Measurements from ENCODE around the gene PLEKHG4B. TPM values are rescaled to one million over a fixed set of nuclear protein-coding genes. Genes with fewer than 3 reads are reported as not detected.
A peak's percentile ranks its signal among the peaks of the same experiment; 100 is the strongest.
"Not testable (repeated sequence)": the region's sequence is repeated elsewhere in the genome, so short reads cannot be mapped to it uniquely, and the experiment has no call there.

Gene PLEKHG4B
- total RNA-seq, result not detected
- polyA plus RNA-seq, result under 1 TPM in 1 of 3 donors, not detected in 2; 0.01 TPM
- long read RNA-seq, donor 1, result 0 reads
- long read RNA-seq, donor 2, result 0 reads

GRCh38 chr5:91556-92263 is at the start of gene PLEKHG4B:
Gene PLEKHG4B, plus strand, starts transcription at chr5:92168. Its CDS starts 64 bp downstream, at chr5:92232.
- 7 to 13% (median 8%) methylated on average over 44 to 57 of the region's 57 CpGs for WGBS, 3 donors
- no peak for ATAC-seq

GRCh38 chr5:42250-42649 is 49.7 kb upstream of the PLEKHG4B start:
- ATAC-seq, result peak in 1 of 4 donors; percentile 50
- intact Hi-C loops (cut with DNase I), result no loop called here
- Histone ChIP-seq H3K27me3 (ENCODE audit: insufficient read depth in 3 of 3, low read length in 2 of 3) (peaks cover 3 to 27% (median 13%) of the 10 kb centered on the region in 3 donors), H3K4me3 (no peak overlapping the region), H3K9me3 (no peaks in the 10 kb centered on the region), H3K4me1 (no peaks in the 10 kb centered on the region), H3K36me3 (ENCODE audit: insufficient read depth in 1 of 2, low read depth in 1 of 2) (no peaks in the 10 kb centered on the region), H3K27ac (no peak overlapping the region)
- TF ChIP-seq, protein P1, sequence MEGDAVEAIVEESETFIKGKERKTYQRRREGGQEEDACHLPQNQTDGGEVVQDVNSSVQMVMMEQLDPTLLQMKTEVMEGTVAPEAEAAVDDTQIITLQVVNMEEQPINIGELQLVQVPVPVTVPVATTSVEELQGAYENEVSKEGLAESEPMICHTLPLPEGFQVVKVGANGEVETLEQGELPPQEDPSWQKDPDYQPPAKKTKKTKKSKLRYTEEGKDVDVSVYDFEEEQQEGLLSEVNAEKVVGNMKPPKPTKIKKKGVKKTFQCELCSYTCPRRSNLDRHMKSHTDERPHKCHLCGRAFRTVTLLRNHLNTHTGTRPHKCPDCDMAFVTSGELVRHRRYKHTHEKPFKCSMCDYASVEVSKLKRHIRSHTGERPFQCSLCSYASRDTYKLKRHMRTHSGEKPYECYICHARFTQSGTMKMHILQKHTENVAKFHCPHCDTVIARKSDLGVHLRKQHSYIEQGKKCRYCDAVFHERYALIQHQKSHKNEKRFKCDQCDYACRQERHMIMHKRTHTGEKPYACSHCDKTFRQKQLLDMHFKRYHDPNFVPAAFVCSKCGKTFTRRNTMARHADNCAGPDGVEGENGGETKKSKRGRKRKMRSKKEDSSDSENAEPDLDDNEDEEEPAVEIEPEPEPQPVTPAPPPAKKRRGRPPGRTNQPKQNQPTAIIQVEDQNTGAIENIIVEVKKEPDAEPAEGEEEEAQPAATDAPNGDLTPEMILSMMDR (IDR thresholded peaks at IDR 0.05), result peak; percentile 35
- DNase-seq, result no peak
- WGBS, 3 donors, result 23 to 25% (median 23%) methylated on average over 6 of the region's 6 CpGs

More at GRCh38 chr5:91556-92263, at the start of gene PLEKHG4B:
- intact Hi-C loops (cut with DNase I), result no loop called here
- TF ChIP-seq, protein P1 (IDR thresholded peaks at IDR 0.05), result no peak
- Histone ChIP-seq H3K27me3 (ENCODE audit: insufficient read depth in 3 of 3, low read length in 2 of 3) (peaks cover 0 to 67% (median 33%) of the 10 kb centered on the region in 3 donors), H3K27ac (no peak within 1 kb of the TSS), H3K9me3 (no peaks in the 10 kb centered on the region), H3K4me3 (peak within 1 kb of the TSS; percentile 53), H3K4me1 (no peaks in the 10 kb centered on the region), H3K36me3 (ENCODE audit: insufficient read depth in 1 of 2, low read depth in 1 of 2) (no peaks in the 10 kb centered on the region)
- no peak for DNase-seq

DNA sequence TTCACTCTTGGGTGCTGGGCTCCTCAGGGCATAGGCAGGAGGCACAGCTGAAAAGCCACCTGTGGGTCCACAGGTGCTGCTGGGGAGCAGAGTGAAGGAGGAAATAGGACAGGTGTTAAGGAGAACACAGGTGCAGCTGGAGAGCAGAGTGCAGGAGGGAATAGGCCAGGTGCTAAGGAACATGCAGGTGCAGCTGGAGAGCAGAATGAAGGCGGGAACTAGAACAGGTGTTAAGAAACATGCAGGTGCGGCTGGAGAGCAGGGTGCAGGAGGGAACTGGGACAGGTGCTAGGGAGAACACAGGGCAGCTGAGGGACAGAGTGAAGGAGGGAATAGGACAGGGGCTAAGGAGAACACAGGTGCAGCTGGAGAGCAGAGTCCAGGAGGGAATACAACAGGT is 43.8 kb upstream of the PLEKHG4B start:
- no peaks in the 10 kb centered on the region for H3K4me1 ChIP-seq
- H3K36me3 ChIP-seq (ENCODE audit: insufficient read depth in 1 of 2, low read depth in 1 of 2), result no peaks in the 10 kb centered on the region
- intact Hi-C loops (cut with DNase I), result no loop called here
- no peak overlapping the region for H3K27ac ChIP-seq
- ATAC-seq, result no peak
- DNase-seq, result no peak
- H3K4me3 ChIP-seq, result no peak overlapping the region
- H3K27me3 ChIP-seq (ENCODE audit: insufficient read depth in 3 of 3, low read length in 2 of 3), result peaks cover 12 to 46% (median 13%) of the 10 kb centered on the region in 3 donors
- no peaks in the 10 kb centered on the region for H3K9me3 ChIP-seq
- WGBS, 3 donors, result 60 to 85% (median 70%) methylated on average over 2 of the region's 2 CpGs
- TF ChIP-seq, protein P1 (IDR thresholded peaks at IDR 0.05), result no peak

- H3K4me1 ChIP-seq; intact Hi-C loops (cut with DNase I); H3K9me3 ChIP-seq; H3K36me3 ChIP-seq (ENCODE audit: insufficient read depth in 1 of 2, low read depth in 1 of 2); ATAC-seq; H3K27ac ChIP-seq; H3K4me3 ChIP-seq; DNase-seq: not testable (repeated sequence)
- peaks cover 13 to 60% (median 18%) of the 10 kb centered on the region in 3 donors for H3K27me3 ChIP-seq (ENCODE audit: insufficient read depth in 3 of 3, low read length in 2 of 3)
- WGBS, 3 donors, result 85 to 94% (median 91%) methylated on average over 5 of the region's 5 CpGs
These were observed 42.4 kb upstream of the PLEKHG4B start for GRCh38 chr5:49530-49929.

DNA sequence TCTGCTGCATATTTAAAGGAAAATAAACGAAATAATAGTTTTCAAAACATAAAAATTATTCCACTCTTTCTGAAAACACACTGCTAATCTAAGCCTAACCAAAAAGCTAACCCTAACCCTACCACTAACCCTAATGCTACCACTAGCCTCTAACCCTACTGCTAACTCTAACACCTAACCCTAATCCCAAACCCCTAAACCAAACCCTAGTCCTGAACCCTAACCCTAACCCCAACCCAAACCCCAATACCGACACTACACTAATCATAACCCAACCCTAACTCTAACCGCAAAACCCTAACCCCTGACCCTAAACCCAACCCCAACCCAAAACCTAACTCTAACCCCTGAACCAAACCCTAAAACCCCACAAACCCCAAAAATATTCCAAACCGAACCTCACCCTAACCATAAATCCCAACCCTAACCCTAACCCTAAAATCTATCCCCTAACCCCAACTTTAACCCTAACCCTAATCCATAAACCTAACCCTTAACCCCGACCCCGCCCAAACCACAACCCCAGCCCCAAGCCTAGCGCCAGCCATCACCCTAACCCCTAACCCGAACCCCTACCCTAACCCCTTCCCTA is 41.9 kb upstream of the PLEKHG4B start:
- Histone ChIP-seq H3K9me3 (no peaks in the 10 kb centered on the region), H3K27me3 (ENCODE audit: insufficient read depth in 3 of 3, low read length in 2 of 3) (peaks cover 13 to 63% (median 19%) of the 10 kb centered on the region in 3 donors), H3K36me3 (ENCODE audit: insufficient read depth in 1 of 2, low read depth in 1 of 2) (no peaks in the 10 kb centered on the region), H3K4me3 (no peak overlapping the region), H3K27ac (no peak overlapping the region), H3K4me1 (no peaks in the 10 kb centered on the region)
- DNase-seq (no peak), ATAC-seq (no peak)
- TF ChIP-seq, protein P1 (IDR thresholded peaks at IDR 0.05), result no peak
- intact Hi-C loops (cut with DNase I), result no loop called here
- 87 to 90% (median 88%) methylated on average over 8 of the region's 8 CpGs for WGBS, 3 donors
